H9 (cell line): Measurements from ENCODE around the gene PFKP. TPM values are rescaled to one million over a fixed set of nuclear protein-coding genes. Genes with fewer than 3 reads are reported as not detected.

ENCODE experiments used
- DNase-seq: peaks from one replicate; pipeline ENCODE4 v3.0.0-alpha.2; 2017
- H2AFZ ChIP-seq: one replicate; pipeline ENCODE4 v1.6.1; 2013; ENCODE audit warnings: mild to moderate bottlenecking, low read length, control low read depth, moderate library complexity
- H2AK5ac ChIP-seq: 2 replicates; pipeline ENCODE4 v1.6.1; 2013; ENCODE audit warnings: low read length, control low read depth, mixed read lengths; ENCODE audit not compliant: insufficient read length
- H2BK120ac ChIP-seq: one replicate; pipeline ENCODE4 v1.6.1; 2013; ENCODE audit warnings: low read depth, mild to moderate bottlenecking, low read length, control low read depth, inconsistent platforms; ENCODE audit not compliant: poor library complexity, severe bottlenecking
- H2BK12ac ChIP-seq: 2 replicates; pipeline ENCODE4 v1.6.1; 2013; ENCODE audit warnings: low read length, control low read depth, mixed read lengths, low read depth; ENCODE audit not compliant: insufficient read length
- H2BK15ac ChIP-seq: 2 replicates; pipeline ENCODE4 v1.6.1; 2013; ENCODE audit warnings: low read depth, low read length, control low read depth
- H2BK20ac ChIP-seq: one replicate; pipeline ENCODE4 v1.6.1; 2013; ENCODE audit warnings: low read depth, mild to moderate bottlenecking, low read length, control low read depth, inconsistent platforms; ENCODE audit not compliant: poor library complexity, severe bottlenecking
- H2BK5ac ChIP-seq: 2 replicates; pipeline ENCODE4 v1.6.1; 2013; ENCODE audit warnings: low read length, control low read depth, mixed read lengths; ENCODE audit not compliant: insufficient read length
- H3K14ac ChIP-seq: 2 replicates; pipeline ENCODE4 v1.6.1; 2013; ENCODE audit warnings: low read length, control low read depth; ENCODE audit not compliant: insufficient read depth
- H3K18ac ChIP-seq: 2 replicates; pipeline ENCODE4 v1.6.1; 2013; ENCODE audit warnings: low read depth, mild to moderate bottlenecking, mixed read lengths, low read length, control low read depth; ENCODE audit not compliant: insufficient read length
- H3K23ac ChIP-seq: 2 replicates; pipeline ENCODE4 v1.6.1; 2013; ENCODE audit warnings: low read length, control low read depth, mixed read lengths, low read depth; ENCODE audit not compliant: insufficient read length
- H3K23me2 ChIP-seq: 2 replicates; pipeline ENCODE4 v1.6.1; 2013; ENCODE audit warnings: low read depth, mild to moderate bottlenecking, mixed read lengths, low read length, control low read depth; ENCODE audit not compliant: insufficient read length, poor library complexity, severe bottlenecking
- H3K27ac ChIP-seq: 2 replicates; pipeline ENCODE4 v1.5.1; 2013; ENCODE audit warnings: low read length, control low read depth, mixed read lengths, low read depth; ENCODE audit not compliant: insufficient read length
- H3K27me3 ChIP-seq: 2 replicates; pipeline ENCODE4 v1.6.1; 2013; ENCODE audit warnings: low read length, control low read depth, inconsistent platforms; ENCODE audit not compliant: insufficient read depth
- H3K4ac ChIP-seq: 2 replicates; pipeline ENCODE4 v1.6.1; 2013; ENCODE audit warnings: low read depth, mild to moderate bottlenecking, control low read depth, inconsistent platforms, low read length, moderate library complexity
- H3K4me1 ChIP-seq: 2 replicates; pipeline ENCODE4 v1.6.1; 2013; ENCODE audit warnings: low read length, control low read depth, inconsistent platforms; ENCODE audit not compliant: insufficient read depth
- H3K4me2 ChIP-seq: 2 replicates; pipeline ENCODE4 v1.6.1; 2013; ENCODE audit warnings: low read length, control low read depth, mixed read lengths; ENCODE audit not compliant: insufficient read length, insufficient read depth
- H3K56ac ChIP-seq: 2 replicates; pipeline ENCODE4 v1.6.1; 2013; ENCODE audit warnings: low read depth, mild to moderate bottlenecking, mixed read lengths, low read length, control low read depth; ENCODE audit not compliant: insufficient read length
- H3K79me1 ChIP-seq: 2 replicates; pipeline ENCODE4 v1.6.1; 2013; ENCODE audit warnings: low read depth, mild to moderate bottlenecking, moderate library complexity, low read length, control low read depth, inconsistent platforms; ENCODE audit not compliant: insufficient read depth, poor library complexity, severe bottlenecking
- H3K79me2 ChIP-seq: 2 replicates; pipeline ENCODE4 v1.6.1; 2013; ENCODE audit warnings: low read length, control low read depth, inconsistent platforms; ENCODE audit not compliant: insufficient read depth
- H3K9ac ChIP-seq: 2 replicates; pipeline ENCODE4 v1.6.1; 2013; ENCODE audit warnings: low read length, control low read depth, mixed read lengths; ENCODE audit not compliant: insufficient read length; ENCODE audit errors: extremely low read depth
- H3K9me3 ChIP-seq: one replicate; pipeline ENCODE4 v1.6.1; 2013; ENCODE audit warnings: low read depth, low read length, inconsistent platforms; ENCODE audit not compliant: control insufficient read depth
- H3T11ph ChIP-seq: one replicate; pipeline ENCODE4 v1.6.1; 2013; ENCODE audit warnings: mild to moderate bottlenecking, low read length, control low read depth, inconsistent platforms
- H4K20me1 ChIP-seq: one replicate; pipeline ENCODE4 v1.6.1; 2013; ENCODE audit not compliant: control insufficient read depth, insufficient read length, insufficient read depth
- H4K5ac ChIP-seq: 2 replicates; pipeline ENCODE4 v1.6.1; 2013; ENCODE audit warnings: low read depth, mild to moderate bottlenecking, mixed read lengths, low read length, control low read depth; ENCODE audit not compliant: insufficient read length
- H4K8ac ChIP-seq: replicated peaks from 2 replicates; pipeline ENCODE4 v1.6.1; 2013; ENCODE audit warnings: low read length, control low read depth, mixed read lengths, low read depth; ENCODE audit not compliant: insufficient read length
- H4K91ac ChIP-seq: 2 replicates; pipeline ENCODE4 v1.6.1; 2013; ENCODE audit warnings: low read depth, mild to moderate bottlenecking, moderate library complexity, mixed read lengths, low read length, control low read depth; ENCODE audit not compliant: insufficient read length
- H3K27ac Mint-ChIP-seq, 3 experiments: 2 replicates in 2 of 3; 3 replicates in 1 of 3; pipeline ENCODE4 v1.8.0; 2020 to 2021; ENCODE audit warnings: mixed read lengths in 3 of 3, mild to moderate bottlenecking in 1 of 3, moderate library complexity in 1 of 3
- H3K27me3 Mint-ChIP-seq: 2 replicates; pipeline ENCODE4 v1.8.0; 2021; ENCODE audit warnings: low read depth, mild to moderate bottlenecking, moderate library complexity, mixed read lengths
- H3K36me3 Mint-ChIP-seq, 3 experiments: 2 replicates in 2 of 3; 3 replicates in 1 of 3; pipeline ENCODE4 v1.8.0; 2020 to 2021; ENCODE audit warnings: low read depth in 3 of 3, mixed read lengths in 3 of 3; ENCODE audit not compliant: insufficient read depth in 1 of 3
- H3K4me1 Mint-ChIP-seq, 2 experiments: 2 replicates each; pipeline ENCODE4 v1.8.0; 2020; ENCODE audit warnings: mixed read lengths in 2 of 2
- H3K4me3 Mint-ChIP-seq, 2 experiments: 2 replicates in 1 of 2; 3 replicates in 1 of 2; pipeline ENCODE4 v1.8.0; 2020 to 2021; ENCODE audit warnings: mild to moderate bottlenecking in 2 of 2, mixed read lengths in 2 of 2, moderate library complexity in 1 of 2
- H3K9me3 Mint-ChIP-seq, 2 experiments: 2 replicates in 1 of 2; 3 replicates in 1 of 2; pipeline ENCODE4 v1.8.0; 2020; ENCODE audit warnings: mild to moderate bottlenecking in 2 of 2, mixed read lengths in 2 of 2, moderate library complexity in 1 of 2
- WGBS: extraction: QIAGEN DNeasy Blood & Tissue Kit; methylation state at CpG from one replicate; pipeline ENCODE4 v1.1.7; 2013; ENCODE audit warnings: missing lambda C conversion rate, low lambda C conversion rate, mixed read lengths; ENCODE audit not compliant: insufficient read length; ENCODE audit errors: extremely low coverage; 5-methylcytosine and 5-hydroxymethylcytosine counted together
- total RNA-seq: library from RNA; stranded (reverse); gene quantifications from 2 replicates; pipeline ENCODE4 v1.2.1, GENCODE V29; 2021
- TF ChIP-seq, protein P1 (sequence below): fragments of 200-600 bp; sonication (generic); conservative IDR thresholded peaks from 3 replicates; pipeline ENCODE4 v1.8.0; 2021; ENCODE audit warnings: antibody characterized with exemption, mild to moderate bottlenecking

The PFKP gene
- total RNA-seq, 1 experiment from 2014 or later: 145 TPM

DNA sequence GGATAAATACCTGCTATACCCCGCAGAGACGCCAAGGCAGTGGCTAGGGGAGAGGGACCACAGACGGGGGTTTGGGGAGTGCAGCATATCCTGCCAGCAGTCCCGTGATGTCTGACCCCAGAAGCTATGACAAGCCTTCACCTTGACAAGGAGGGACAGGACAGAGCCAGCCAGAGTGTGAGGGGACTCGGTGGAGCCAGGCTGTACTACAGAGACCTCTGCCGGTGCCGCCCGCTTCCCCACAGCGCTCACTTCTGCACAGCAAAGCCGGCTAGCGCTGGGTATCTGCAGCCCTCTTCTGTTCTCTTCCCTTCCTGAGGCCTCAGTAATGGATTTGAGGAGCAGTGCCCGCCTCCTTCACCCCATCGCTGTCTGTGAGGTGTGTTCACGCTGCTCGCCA is 47.0 kb upstream of the PFKP start:
- H3K4me1 Mint-ChIP-seq: peaks cover 0 to 4% of the 10 kb centered on the region in 2 experiments; a peak in 3 of 4 replicates
- DNase-seq: no peak
- H3K36me3 Mint-ChIP-seq: no peaks in the 10 kb centered on the region; a peak in 1 of 7 replicates
- H3K4me3 Mint-ChIP-seq: no peak overlapping the region
- H3K23me2 ChIP-seq: no peaks in the 10 kb centered on the region
- H2BK120ac ChIP-seq: no peak overlapping the region
- no peak overlapping the region for H3K27ac Mint-ChIP-seq
- TF ChIP-seq, protein P1, sequence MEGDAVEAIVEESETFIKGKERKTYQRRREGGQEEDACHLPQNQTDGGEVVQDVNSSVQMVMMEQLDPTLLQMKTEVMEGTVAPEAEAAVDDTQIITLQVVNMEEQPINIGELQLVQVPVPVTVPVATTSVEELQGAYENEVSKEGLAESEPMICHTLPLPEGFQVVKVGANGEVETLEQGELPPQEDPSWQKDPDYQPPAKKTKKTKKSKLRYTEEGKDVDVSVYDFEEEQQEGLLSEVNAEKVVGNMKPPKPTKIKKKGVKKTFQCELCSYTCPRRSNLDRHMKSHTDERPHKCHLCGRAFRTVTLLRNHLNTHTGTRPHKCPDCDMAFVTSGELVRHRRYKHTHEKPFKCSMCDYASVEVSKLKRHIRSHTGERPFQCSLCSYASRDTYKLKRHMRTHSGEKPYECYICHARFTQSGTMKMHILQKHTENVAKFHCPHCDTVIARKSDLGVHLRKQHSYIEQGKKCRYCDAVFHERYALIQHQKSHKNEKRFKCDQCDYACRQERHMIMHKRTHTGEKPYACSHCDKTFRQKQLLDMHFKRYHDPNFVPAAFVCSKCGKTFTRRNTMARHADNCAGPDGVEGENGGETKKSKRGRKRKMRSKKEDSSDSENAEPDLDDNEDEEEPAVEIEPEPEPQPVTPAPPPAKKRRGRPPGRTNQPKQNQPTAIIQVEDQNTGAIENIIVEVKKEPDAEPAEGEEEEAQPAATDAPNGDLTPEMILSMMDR: no peak
- no peak overlapping the region for H3K56ac ChIP-seq
- H3K9ac ChIP-seq: no peak overlapping the region
- H2BK20ac ChIP-seq: no peak overlapping the region
- no peak overlapping the region for H3K23ac ChIP-seq
- no peak overlapping the region for H3K4me2 ChIP-seq
- H2AFZ ChIP-seq: no peak overlapping the region
- no peak overlapping the region for H2AK5ac ChIP-seq
- no peak overlapping the region for H2BK5ac ChIP-seq
- no peak overlapping the region for H4K91ac ChIP-seq
- H3K9me3 ChIP-seq: no peaks in the 10 kb centered on the region
- H3K79me1 ChIP-seq: no peaks in the 10 kb centered on the region
- H2BK15ac ChIP-seq: no peak overlapping the region
- no peaks in the 10 kb centered on the region; the same call in 1 of the 2 replicates for H3K4me1 ChIP-seq
- no peak overlapping the region for H3K18ac ChIP-seq
- no peak overlapping the region for H3K27ac ChIP-seq
- no peak overlapping the region for H3K4ac ChIP-seq
- H4K8ac ChIP-seq: no peak overlapping the region
- no CpG with 5 or more reads among the region's 15 CpGs for WGBS
- no peaks in the 10 kb centered on the region for H3K79me2 ChIP-seq
- no peaks in the 10 kb centered on the region for H4K20me1 ChIP-seq
- no peaks in the 10 kb centered on the region for H3K27me3 ChIP-seq
- H3K14ac ChIP-seq: no peak overlapping the region
- H4K5ac ChIP-seq: no peak overlapping the region
- peaks cover 15% of the 10 kb centered on the region for H3K27me3 Mint-ChIP-seq
- H2BK12ac ChIP-seq: no peak overlapping the region
- peaks cover 10% of the 10 kb centered on the region in 2 experiments; a peak in 3 of 5 replicates for H3K9me3 Mint-ChIP-seq
- no peak overlapping the region for H3T11ph ChIP-seq
